Right atrium auricular region (tissue), 2 donors: ENCODE measurements around the gene DUSP21. TPM values are rescaled to one million over a fixed set of nuclear protein-coding genes. Genes with fewer than 3 reads are reported as not detected.
"Not testable (repeated sequence)": the region's sequence is repeated elsewhere in the genome, so short reads cannot be mapped to it uniquely, and the experiment has no call there.

ENCODE experiments used
- DNase-seq: peaks from one replicate; pipeline ENCODE4 v3.0.0-alpha.2; 2019; ENCODE audit warnings: low spot score
- H3K27ac ChIP-seq, 2 donors: fragments of 200-600 bp; sonication (generic); 1 replicate in 1 of 2; 2 replicates in 1 of 2; pipeline ENCODE4 v1.5.1; 2016 to 2019
- H3K27me3 ChIP-seq, 2 donors: fragments of 200-600 bp; sonication (generic); one replicate each; pipeline versions ENCODE4 v1.5.1 to v1.6.0; 2017 to 2019
- H3K36me3 ChIP-seq: fragments of 200-600 bp; sonication (generic); one replicate; pipeline ENCODE4 v1.5.1; 2016
- H3K4me1 ChIP-seq, 2 donors: fragments of 200-600 bp; sonication (generic); one replicate each; pipeline versions ENCODE4 v1.5.1 to v1.6.0; 2017 to 2019
- H3K4me3 ChIP-seq, 2 donors: fragments of 200-600 bp; sonication (generic); 1 replicate in 1 of 2; 2 replicates in 1 of 2; pipeline ENCODE4 v1.5.1; 2017 to 2019; ENCODE audit warnings: mild to moderate bottlenecking in 1 of 2, moderate library complexity in 1 of 2
- H3K9me3 ChIP-seq, 2 donors: fragments of 200-600 bp; sonication (generic); one replicate each; pipeline ENCODE4 v1.5.1; 2019
- total RNA-seq, 2 donors: library from RNA; depleted of rRNA; stranded (reverse); fragments of >200 nt; gene quantifications; one replicate each; pipeline ENCODE4 v1.1.0, GENCODE V29; 2016
- TF ChIP-seq, protein P1 (sequence below), 2 donors: fragments of 200-600 bp; sonication (generic); IDR thresholded peaks; one replicate each; pipeline ENCODE4 v1.5.1; 2019; ENCODE audit warnings: antibody characterized with exemption in 2 of 2

The DUSP21 gene
- total RNA-seq, 2 donors from 2014 or later = not detected

DNA sequence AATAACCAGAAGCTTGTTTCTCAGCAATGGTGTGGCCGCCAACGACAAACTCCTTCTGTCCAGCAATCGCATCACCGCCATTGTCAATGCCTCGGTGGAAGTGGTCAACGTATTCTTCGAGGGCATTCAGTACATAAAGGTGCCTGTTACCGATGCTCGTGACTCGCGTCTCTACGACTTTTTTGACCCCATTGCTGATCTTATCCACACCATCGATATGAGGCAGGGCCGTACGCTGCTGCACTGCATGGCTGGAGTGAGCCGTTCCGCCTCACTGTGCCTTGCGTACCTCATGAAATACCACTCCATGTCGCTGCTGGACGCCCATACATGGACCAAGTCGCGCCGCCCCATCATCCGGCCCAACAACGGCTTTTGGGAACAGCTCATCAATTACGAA, 383 bp downstream of the DUSP21 start:
- TF ChIP-seq, protein P1, sequence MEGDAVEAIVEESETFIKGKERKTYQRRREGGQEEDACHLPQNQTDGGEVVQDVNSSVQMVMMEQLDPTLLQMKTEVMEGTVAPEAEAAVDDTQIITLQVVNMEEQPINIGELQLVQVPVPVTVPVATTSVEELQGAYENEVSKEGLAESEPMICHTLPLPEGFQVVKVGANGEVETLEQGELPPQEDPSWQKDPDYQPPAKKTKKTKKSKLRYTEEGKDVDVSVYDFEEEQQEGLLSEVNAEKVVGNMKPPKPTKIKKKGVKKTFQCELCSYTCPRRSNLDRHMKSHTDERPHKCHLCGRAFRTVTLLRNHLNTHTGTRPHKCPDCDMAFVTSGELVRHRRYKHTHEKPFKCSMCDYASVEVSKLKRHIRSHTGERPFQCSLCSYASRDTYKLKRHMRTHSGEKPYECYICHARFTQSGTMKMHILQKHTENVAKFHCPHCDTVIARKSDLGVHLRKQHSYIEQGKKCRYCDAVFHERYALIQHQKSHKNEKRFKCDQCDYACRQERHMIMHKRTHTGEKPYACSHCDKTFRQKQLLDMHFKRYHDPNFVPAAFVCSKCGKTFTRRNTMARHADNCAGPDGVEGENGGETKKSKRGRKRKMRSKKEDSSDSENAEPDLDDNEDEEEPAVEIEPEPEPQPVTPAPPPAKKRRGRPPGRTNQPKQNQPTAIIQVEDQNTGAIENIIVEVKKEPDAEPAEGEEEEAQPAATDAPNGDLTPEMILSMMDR (IDR thresholded peaks at IDR 0.05) = no peak
- Histone ChIP-seq H3K36me3 (no peaks in the 10 kb centered on the region), H3K27me3 (no peaks in the 10 kb centered on the region), H3K9me3 (no peaks in the 10 kb centered on the region), H3K27ac (no peak overlapping the region), H3K4me3 (no peak overlapping the region), H3K4me1 (no peaks in the 10 kb centered on the region)
- no peak for DNase-seq

DNA sequence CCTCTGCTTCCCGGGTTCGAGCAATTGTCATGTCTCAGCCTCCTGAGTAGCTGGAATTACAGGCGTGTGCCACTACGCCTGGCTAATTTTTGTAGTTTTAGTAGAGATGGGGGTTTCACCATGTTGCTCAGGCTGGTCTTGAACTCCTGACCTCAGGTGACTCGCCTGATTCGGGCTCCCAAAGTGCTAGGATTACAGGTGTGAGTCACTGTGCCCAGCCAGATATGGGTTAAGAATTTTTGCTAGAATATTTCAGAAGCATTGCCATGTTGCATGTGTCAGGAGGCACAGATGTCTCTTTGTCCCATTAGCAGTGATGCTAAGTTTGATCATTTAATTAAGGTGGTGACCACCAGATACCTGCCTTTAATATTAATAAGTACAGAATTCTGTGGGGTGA, 7.1 kb downstream of the DUSP21 start:
- H3K4me3 ChIP-seq, H3K27ac ChIP-seq, H3K4me1 ChIP-seq, H3K36me3 ChIP-seq, DNase-seq, H3K27me3 ChIP-seq, H3K9me3 ChIP-seq: not testable (repeated sequence)

DNA sequence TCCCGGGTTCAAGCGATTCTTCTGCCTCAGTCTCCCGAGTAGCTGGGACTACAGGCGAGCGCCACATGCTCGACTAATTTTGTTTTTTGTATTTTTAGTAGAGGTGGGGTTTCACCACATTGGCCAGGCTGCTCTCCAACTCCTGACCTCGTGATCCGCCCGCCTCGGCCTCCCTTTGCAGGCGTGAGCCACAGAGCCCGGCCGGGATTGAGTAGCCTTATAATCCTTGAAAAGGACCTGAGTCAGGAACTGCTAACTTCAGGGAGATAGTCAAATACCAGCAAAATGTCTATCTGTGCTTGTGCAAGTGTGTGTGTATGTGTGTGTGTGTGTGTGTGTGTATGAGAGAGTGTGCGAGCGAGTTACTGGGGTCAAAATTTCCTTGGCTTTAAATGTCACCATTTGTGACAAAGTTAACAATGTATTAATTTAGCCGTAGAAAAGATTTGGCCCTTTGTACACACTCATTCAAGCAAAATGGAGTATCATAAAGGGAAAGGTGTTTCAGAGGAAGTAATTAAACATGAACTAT, 27.4 kb downstream of the DUSP21 start:
- Histone ChIP-seq H3K4me1 (peaks cover 0 to 25% of the 10 kb centered on the region in 2 donors), H3K4me3 (peak overlapping the region in 1 of 2 donors; percentile 98), H3K27me3 (no peaks in the 10 kb centered on the region), H3K36me3 (no peaks in the 10 kb centered on the region), H3K9me3 (no peaks in the 10 kb centered on the region), H3K27ac (peak overlapping the region; percentile 100)
- TF ChIP-seq, protein P1 (IDR thresholded peaks at IDR 0.05) = no peak
- no peak for DNase-seq

DNA sequence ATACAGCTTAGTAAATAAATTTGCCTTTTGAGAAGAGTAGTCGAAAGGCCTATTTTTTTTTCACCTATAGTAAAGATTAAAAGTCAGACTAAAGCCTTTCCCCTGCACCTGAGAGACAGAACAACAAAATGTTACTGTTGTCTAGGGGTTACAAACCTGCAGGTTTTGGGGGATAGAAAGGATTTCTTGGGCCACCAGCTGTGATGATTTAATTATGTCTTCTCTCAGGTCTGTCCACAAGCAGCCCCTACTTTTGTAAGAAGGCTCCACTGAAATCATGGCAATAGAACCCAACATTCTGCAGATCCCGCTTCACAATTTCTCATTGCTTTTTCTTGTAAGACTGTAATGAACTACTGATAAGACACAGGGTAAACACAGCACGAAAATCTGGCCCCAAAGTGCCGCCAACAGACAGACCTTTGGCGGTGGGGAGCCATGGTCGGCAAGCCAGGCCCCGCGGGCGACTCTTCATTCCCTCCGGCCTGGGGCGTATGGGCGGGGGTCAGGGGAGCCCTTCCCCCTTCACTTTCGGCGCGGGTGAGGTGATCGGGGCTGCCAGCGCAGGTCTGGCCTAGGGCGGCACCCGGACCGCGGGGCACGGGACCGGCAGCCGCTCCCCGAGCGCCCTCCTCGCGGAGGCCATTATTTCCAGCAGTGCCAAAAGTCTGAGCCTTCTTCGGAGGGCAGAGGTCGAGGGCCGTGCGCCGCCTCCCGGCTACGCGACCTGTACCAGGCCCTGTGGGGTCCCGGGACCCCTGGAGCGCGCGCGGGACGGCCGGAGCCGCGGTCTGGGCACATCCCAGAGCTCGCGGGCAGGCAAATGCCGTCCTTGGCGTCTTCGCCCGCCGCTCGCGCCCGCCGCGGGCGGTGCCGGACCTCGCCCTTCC, 28.4 kb downstream of the DUSP21 start:
- Histone ChIP-seq H3K27ac (peak overlapping the region; percentile 100), H3K36me3 (no peaks in the 10 kb centered on the region), H3K4me1 (peaks cover 0 to 35% of the 10 kb centered on the region in 2 donors), H3K27me3 (no peaks in the 10 kb centered on the region), H3K9me3 (no peaks in the 10 kb centered on the region), H3K4me3 (peak overlapping the region; percentile 96 to 98)
- TF ChIP-seq, protein P1 (IDR thresholded peaks at IDR 0.05) = peak in 1 of 2 donors; percentile 20
- DNase-seq = peak; percentile 63

DNA sequence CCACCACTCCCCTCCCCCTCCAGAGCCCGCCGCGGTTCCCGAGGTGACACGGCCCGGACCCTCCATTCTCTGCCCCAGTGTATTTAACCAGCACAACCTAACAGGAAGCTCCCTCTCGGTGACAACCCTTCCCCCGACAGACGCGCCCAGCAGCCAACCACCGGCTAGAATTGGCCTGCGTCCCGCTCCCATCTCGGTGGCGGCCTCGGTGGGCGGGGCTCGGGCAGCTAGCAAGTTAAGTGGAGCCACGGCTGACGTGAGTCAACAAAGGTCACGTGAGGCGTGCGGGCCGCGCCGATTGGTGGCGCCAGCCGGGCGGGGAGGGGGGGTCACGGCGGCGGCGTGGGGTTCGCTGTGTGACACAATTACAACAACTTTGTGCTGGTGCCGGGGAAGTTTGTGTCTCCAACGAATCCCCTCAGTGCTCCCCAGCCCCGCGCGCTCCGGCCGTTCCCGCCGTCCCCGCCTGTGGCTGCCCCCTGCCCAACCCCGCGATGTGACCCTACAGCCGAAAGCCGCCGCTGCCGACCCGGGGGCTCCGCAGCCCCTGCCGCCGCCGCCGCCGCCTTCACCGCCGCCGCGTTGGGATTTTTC, 29.1 kb downstream of the DUSP21 start, which contains the start of gene KDM6A:
TSS of gene KDM6A (plus strand) at position 368 of the 594 bp plus-strand sequence. CDS start 364 bp downstream, outside the sequence.
- Histone ChIP-seq H3K36me3 (no peaks in the 10 kb centered on the region), H3K27ac (peak within 1 kb of the TSS; percentile 100), H3K9me3 (no peaks in the 10 kb centered on the region), H3K4me1 (peaks cover 0 to 39% of the 10 kb centered on the region in 2 donors), H3K4me3 (peak within 1 kb of the TSS; percentile 96 to 98), H3K27me3 (no peaks in the 10 kb centered on the region)
- peak; percentile 100 for DNase-seq
- TF ChIP-seq, protein P1 (IDR thresholded peaks at IDR 0.05) = no peak
